Keratinocyte (primary cell): Measurements from ENCODE around the gene LPCAT1. TPM values are rescaled to one million over a fixed set of nuclear protein-coding genes. Genes with fewer than 3 reads are reported as not detected.

Experiments used
- DNase-seq: peaks from one replicate; pipeline ENCODE4 v3.0.0-alpha.2; 2011; ENCODE audit warnings: low read depth, missing footprints, low spot score
- FAIRE-seq: peaks from 2 replicates; lab custom pipeline; 2011; peaks lifted over from hg19 to GRCh38; lab: Jason Lieb, UNC
- H2AFZ ChIP-seq: 2 replicates; pipeline ENCODE4 v1.6.0; 2012; ENCODE audit warnings: low read length, control low read depth, inconsistent platforms; ENCODE audit not compliant: control insufficient read depth
- H3K27ac ChIP-seq: 2 replicates; pipeline ENCODE4 v1.5.1; 2011; ENCODE audit warnings: low read length; ENCODE audit not compliant: control insufficient read depth, insufficient read depth
- H3K27me3 ChIP-seq: 3 replicates; pipeline ENCODE4 v1.6.0; 2011; ENCODE audit warnings: low read length; ENCODE audit not compliant: control insufficient read depth, insufficient read depth; ENCODE audit errors: extremely low read depth
- H3K36me3 ChIP-seq, 2 experiments: 2 replicates in 1 of 2; 3 replicates in 1 of 2; pipeline ENCODE4 v1.5.1; 2011; ENCODE audit warnings: low read length in 2 of 2, mild to moderate bottlenecking in 1 of 2; ENCODE audit not compliant: control insufficient read depth in 2 of 2, insufficient read depth in 2 of 2; ENCODE audit errors: extremely low read depth in 1 of 2
- H3K4me1 ChIP-seq: 3 replicates; pipeline ENCODE4 v1.5.1; 2011; ENCODE audit warnings: low read length; ENCODE audit not compliant: control insufficient read depth, insufficient read depth; ENCODE audit errors: extremely low read depth
- H3K4me2 ChIP-seq: 3 replicates; pipeline ENCODE4 v1.6.0; 2011; ENCODE audit warnings: low read depth, low read length; ENCODE audit not compliant: control insufficient read depth, insufficient read depth; ENCODE audit errors: extremely low read depth
- H3K4me3 ChIP-seq, 3 experiments: fragments of 200-600 bp in 1 of 3; sonication (generic) in 1 of 3; 2 replicates in 2 of 3; 3 replicates in 1 of 3; pipeline ENCODE4 v1.5.1; 2011 to 2016; ENCODE audit warnings: low read length in 3 of 3, mild to moderate bottlenecking in 3 of 3, control low read depth in 2 of 3, inconsistent platforms in 1 of 3, low read depth in 1 of 3, mixed read lengths in 1 of 3, mixed run types in 1 of 3, moderate library complexity in 1 of 3; ENCODE audit not compliant: control insufficient read depth in 2 of 3, insufficient read depth in 2 of 3; ENCODE audit errors: extremely low read depth in 1 of 3
- H3K79me2 ChIP-seq: 2 replicates; pipeline ENCODE4 v1.6.0; 2012; ENCODE audit warnings: low read length; ENCODE audit not compliant: control insufficient read depth, insufficient read depth
- H3K9ac ChIP-seq: 3 replicates; pipeline ENCODE4 v1.6.0; 2011; ENCODE audit warnings: low read length; ENCODE audit not compliant: control insufficient read depth, insufficient read depth; ENCODE audit errors: extremely low read depth
- H3K9me1 ChIP-seq: 3 replicates; pipeline ENCODE4 v1.6.0; 2011; ENCODE audit warnings: low read length; ENCODE audit not compliant: control insufficient read depth, insufficient read depth; ENCODE audit errors: extremely low read depth
- H3K9me3 ChIP-seq: 2 replicates; pipeline ENCODE4 v1.5.1; 2012; ENCODE audit warnings: low read depth, low read length; ENCODE audit not compliant: control insufficient read depth
- H4K20me1 ChIP-seq: 3 replicates; pipeline ENCODE4 v1.6.0; 2011; ENCODE audit warnings: low read length; ENCODE audit not compliant: control insufficient read depth, insufficient read depth; ENCODE audit errors: extremely low read depth
- EZH2 ChIP-seq: IDR thresholded peaks from one replicate; pipeline ENCODE4 v1.6.1; 2012; ENCODE audit warnings: inconsistent platforms, mild to moderate bottlenecking, low read length, moderate library complexity
- dilution Hi-C: fragments of 300-500 bp; cut with MboI; formaldehyde crosslinking; loops from one replicate; pipeline ENCODE4 v1.7.0; 2020; ENCODE audit warnings: low sequenced_read_pairs; ENCODE audit not compliant: extremely low pct_ligation_motif_present
- polyA plus RNA-seq, 5 experiments: library from polyadenylated mRNA; depleted of rRNA in 3 of 5; stranded (reverse) in 3 of 5; stranded (forward) in 1 of 5; unstranded in 1 of 5; fragments of >200 nt; gene quantifications; 1 replicate in 1 of 5; 2 replicates in 3 of 5; 3 replicates in 1 of 5; pipeline versions ENCODE4 v1.2.1 to v1.2.3, GENCODE V29; 2011 to 2012; ENCODE audit warnings: missing spikeins in 2 of 5, low read depth in 1 of 5, low replicate concordance in 1 of 5
- TF ChIP-seq, protein P1 (sequence below), 3 experiments: IDR thresholded peaks in 1 of 3; conservative IDR thresholded peaks in 1 of 3; optimal IDR thresholded peaks in 1 of 3; 2 replicates in 2 of 3; 3 replicates in 1 of 3; pipeline versions ENCODE3 to v1.5.1; 2011; ENCODE audit warnings: low read length in 3 of 3, mild to moderate bottlenecking in 3 of 3, moderate library complexity in 2 of 3, control low read depth in 1 of 3, inconsistent platforms in 1 of 3; ENCODE audit not compliant: insufficient read depth in 2 of 3; ENCODE audit errors: extremely low read depth in 1 of 3

Gene LPCAT1
- polyA plus RNA-seq, 1 donor (not counting 4 experiments of a cell fraction or from before 2014, with no cell fraction given) = 32.9 TPM

- Histone ChIP-seq H3K27me3 (no peaks in the 10 kb centered on the region), H3K4me2 (no peak overlapping the region)
Observed at GRCh38 chr5:1481959-1482331, 41.8 kb downstream of the LPCAT1 start.

GRCh38 chr5:1481266-1481958 lies 42.3 kb downstream of the LPCAT1 start:
- Histone ChIP-seq H3K27me3 (no peaks in the 10 kb centered on the region), H3K36me3 (peaks cover 12 to 28% of the 10 kb centered on the region in 2 experiments), H4K20me1 (no peaks in the 10 kb centered on the region), H3K9ac (no peak overlapping the region), H2AFZ (no peak overlapping the region), H3K4me1 (no peaks in the 10 kb centered on the region), H3K9me3 (no peaks in the 10 kb centered on the region), H3K79me2 (no peaks in the 10 kb centered on the region), H3K27ac (no peak overlapping the region), H3K9me1 (no peaks in the 10 kb centered on the region), H3K4me3 (no peak overlapping the region), H3K4me2 (no peak overlapping the region)
- DNase-seq (no peak), FAIRE-seq (no peak)
- dilution Hi-C loops = no loop called here
- TF ChIP-seq, protein P1, sequence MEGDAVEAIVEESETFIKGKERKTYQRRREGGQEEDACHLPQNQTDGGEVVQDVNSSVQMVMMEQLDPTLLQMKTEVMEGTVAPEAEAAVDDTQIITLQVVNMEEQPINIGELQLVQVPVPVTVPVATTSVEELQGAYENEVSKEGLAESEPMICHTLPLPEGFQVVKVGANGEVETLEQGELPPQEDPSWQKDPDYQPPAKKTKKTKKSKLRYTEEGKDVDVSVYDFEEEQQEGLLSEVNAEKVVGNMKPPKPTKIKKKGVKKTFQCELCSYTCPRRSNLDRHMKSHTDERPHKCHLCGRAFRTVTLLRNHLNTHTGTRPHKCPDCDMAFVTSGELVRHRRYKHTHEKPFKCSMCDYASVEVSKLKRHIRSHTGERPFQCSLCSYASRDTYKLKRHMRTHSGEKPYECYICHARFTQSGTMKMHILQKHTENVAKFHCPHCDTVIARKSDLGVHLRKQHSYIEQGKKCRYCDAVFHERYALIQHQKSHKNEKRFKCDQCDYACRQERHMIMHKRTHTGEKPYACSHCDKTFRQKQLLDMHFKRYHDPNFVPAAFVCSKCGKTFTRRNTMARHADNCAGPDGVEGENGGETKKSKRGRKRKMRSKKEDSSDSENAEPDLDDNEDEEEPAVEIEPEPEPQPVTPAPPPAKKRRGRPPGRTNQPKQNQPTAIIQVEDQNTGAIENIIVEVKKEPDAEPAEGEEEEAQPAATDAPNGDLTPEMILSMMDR (optimal IDR thresholded peaks at IDR 0.05 in 1 of 3, IDR thresholded peaks at IDR 0.05 in 1 of 3, conservative IDR thresholded peaks at IDR 0.05 in 1 of 3; ENCODE audit: extremely low read depth in 1 of 3, insufficient read depth in 2 of 3, low read length in 3 of 3) = no peak
- TF ChIP-seq EZH2 = no peak

More at GRCh38 chr5:1481959-1482331, 41.8 kb downstream of the LPCAT1 start:
- Histone ChIP-seq H3K9me3 (no peaks in the 10 kb centered on the region), H3K36me3 (peaks cover 15 to 30% of the 10 kb centered on the region in 2 experiments), H3K79me2 (no peaks in the 10 kb centered on the region), H4K20me1 (no peaks in the 10 kb centered on the region), H3K4me3 (no peak overlapping the region), H3K9ac (no peak overlapping the region), H3K9me1 (no peaks in the 10 kb centered on the region), H2AFZ (no peak overlapping the region), H3K27ac (no peak overlapping the region), H3K4me1 (no peaks in the 10 kb centered on the region)
- FAIRE-seq (no peak), DNase-seq (no peak)
- TF ChIP-seq, protein P1 (optimal IDR thresholded peaks at IDR 0.05 in 1 of 3, IDR thresholded peaks at IDR 0.05 in 1 of 3, conservative IDR thresholded peaks at IDR 0.05 in 1 of 3; ENCODE audit: extremely low read depth in 1 of 3, insufficient read depth in 2 of 3, low read length in 3 of 3) = no peak
- no peak for TF ChIP-seq EZH2
- dilution Hi-C loops = no loop called here
